Stimulated activated CD8-positive, alpha-beta memory T cell treated with anti-CD3 and anti-CD28 coated beads, Interleukin-15, amount 100 ng/mL, for 24 hours (primary cell): ENCODE data around the gene UBR3.
"Not testable (repeated sequence)": the region's sequence is repeated elsewhere in the genome, so short reads cannot be mapped to it uniquely, and the experiment has no call there.

Experiments
- DNase-seq: peaks from one replicate; pipeline ENCODE4 v3.0.0-alpha.2; 2020; ENCODE audit warnings: low read depth

The UBR3 gene

GRCh38 chr2:169827272-169828140 lies at the start of gene UBR3:
TSS of gene UBR3 (plus strand) at chr2:169827454. CDS start at chr2:169827508, 54 bp downstream.
- DNase-seq = peak; percentile 70

GRCh38 chr2:169778446-169778845 lies 48.8 kb upstream of the UBR3 start:
- no peak for DNase-seq

- DNase-seq = no peak
These were observed 45.8 kb upstream of the UBR3 start for GRCh38 chr2:169781249-169782013.

GRCh38 chr2:169782513-169782912 lies 44.7 kb upstream of the UBR3 start:
- DNase-seq = no peak

GRCh38 chr2:169790581-169790980 lies 36.7 kb upstream of the UBR3 start:
- DNase-seq = no peak

GRCh38 chr2:169795181-169795580 lies 32.1 kb upstream of the UBR3 start:
- DNase-seq = no peak

- DNase-seq = no peak
These were observed 30.8 kb upstream of the UBR3 start for GRCh38 chr2:169796441-169796840.

GRCh38 chr2:169797601-169798000 lies 29.7 kb upstream of the UBR3 start:
- no peak for DNase-seq

- DNase-seq = no peak
These were observed 28.9 kb upstream of the UBR3 start for GRCh38 chr2:169798397-169798717.

- DNase-seq = peak; percentile 86
These were observed 28.3 kb upstream of the UBR3 start, which contains the start of gene SSB for GRCh38 chr2:169798718-169799592. TSS of gene SSB (plus strand) at chr2:169798871. CDS start at chr2:169800961, 2,090 bp downstream.

- DNase-seq = no peak
These were observed 23.8 kb upstream of the UBR3 start for GRCh38 chr2:169803480-169803879.

- no peak for DNase-seq
These were observed 20.7 kb upstream of the UBR3 start for GRCh38 chr2:169806586-169806985.

GRCh38 chr2:169808221-169808620 lies 19.0 kb upstream of the UBR3 start:
- DNase-seq = no peak

- DNase-seq = no peak
These were observed 11.4 kb upstream of the UBR3 start for GRCh38 chr2:169815849-169816248.

- DNase-seq = not testable (repeated sequence)
These were observed 10.3 kb upstream of the UBR3 start for GRCh38 chr2:169816961-169817360.

GRCh38 chr2:169817369-169817768 lies 9.9 kb upstream of the UBR3 start:
- not testable (repeated sequence) for DNase-seq

GRCh38 chr2:169818241-169818640 lies 9.0 kb upstream of the UBR3 start:
- no peak for DNase-seq

- no peak for DNase-seq
These were observed 8.1 kb upstream of the UBR3 start for GRCh38 chr2:169819106-169819505.

- DNase-seq = not testable (repeated sequence)
These were observed 7.2 kb upstream of the UBR3 start for GRCh38 chr2:169820101-169820500.

GRCh38 chr2:169822036-169822435 lies 5.2 kb upstream of the UBR3 start:
- DNase-seq = no peak

GRCh38 chr2:169822785-169823392 lies 4.4 kb upstream of the UBR3 start:
- DNase-seq = no peak

- DNase-seq = no peak
These were observed 3.3 kb upstream of the UBR3 start for GRCh38 chr2:169823996-169824372.
